GM04503 (cell line): ENCODE measurements around the gene TAF1D.

Source experiments
- DNase-seq: peaks from one replicate; pipeline ENCODE4 v3.0.0-alpha.2; 2012; ENCODE audit warnings: low read depth

TAF1D gene

GRCh38 chr11:93720522-93720921, 20.8 kb downstream of the TAF1D start:
- no peak for DNase-seq

- no peak for DNase-seq
Measured at GRCh38 chr11:93719310-93719709, 22.0 kb downstream of the TAF1D start.

DNA sequence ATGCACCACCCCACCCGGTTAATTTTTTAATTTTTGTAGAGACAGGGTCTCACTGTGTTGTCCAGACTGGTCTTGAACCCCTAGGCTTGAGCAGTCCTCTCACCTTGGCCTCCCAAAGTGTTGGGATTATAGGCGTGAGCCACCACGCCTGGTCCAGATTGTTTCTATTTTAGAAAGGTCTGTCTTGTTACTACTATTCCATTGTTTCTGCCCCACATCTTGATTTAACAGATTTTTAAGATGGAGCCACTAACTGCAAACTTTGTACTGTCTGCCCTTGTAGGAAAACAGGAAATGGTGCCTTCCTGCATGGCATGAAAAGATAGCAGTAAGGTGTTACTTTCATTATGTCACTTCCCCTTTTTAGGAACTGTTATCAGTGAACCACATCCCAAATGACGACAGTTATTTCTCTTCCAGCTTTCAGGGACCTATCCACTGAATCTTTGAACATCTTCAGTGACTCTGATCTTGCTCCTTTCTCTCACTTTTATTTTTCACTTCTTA, 23.2 kb downstream of the TAF1D start:
- no peak for DNase-seq

DNA sequence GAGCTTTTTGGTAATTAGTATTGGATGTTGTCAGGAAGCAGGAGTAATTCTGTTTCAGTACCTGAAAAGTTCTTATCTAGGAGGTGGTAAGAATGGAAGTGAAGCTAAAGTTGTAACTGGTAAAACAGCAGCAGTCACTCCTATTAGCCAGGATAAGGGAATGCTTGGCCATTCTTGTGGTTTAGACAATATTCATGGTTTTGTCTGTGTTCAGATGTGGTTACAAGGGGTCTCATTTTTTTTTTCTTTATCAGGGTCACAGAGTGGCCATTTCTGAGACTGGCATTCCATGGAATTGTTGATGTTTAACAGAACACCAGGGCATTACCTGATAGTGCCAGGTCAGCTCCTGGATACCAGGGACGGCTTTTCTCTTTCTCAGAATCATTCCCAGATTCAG, 23.8 kb downstream of the TAF1D start:
- no peak for DNase-seq

DNA sequence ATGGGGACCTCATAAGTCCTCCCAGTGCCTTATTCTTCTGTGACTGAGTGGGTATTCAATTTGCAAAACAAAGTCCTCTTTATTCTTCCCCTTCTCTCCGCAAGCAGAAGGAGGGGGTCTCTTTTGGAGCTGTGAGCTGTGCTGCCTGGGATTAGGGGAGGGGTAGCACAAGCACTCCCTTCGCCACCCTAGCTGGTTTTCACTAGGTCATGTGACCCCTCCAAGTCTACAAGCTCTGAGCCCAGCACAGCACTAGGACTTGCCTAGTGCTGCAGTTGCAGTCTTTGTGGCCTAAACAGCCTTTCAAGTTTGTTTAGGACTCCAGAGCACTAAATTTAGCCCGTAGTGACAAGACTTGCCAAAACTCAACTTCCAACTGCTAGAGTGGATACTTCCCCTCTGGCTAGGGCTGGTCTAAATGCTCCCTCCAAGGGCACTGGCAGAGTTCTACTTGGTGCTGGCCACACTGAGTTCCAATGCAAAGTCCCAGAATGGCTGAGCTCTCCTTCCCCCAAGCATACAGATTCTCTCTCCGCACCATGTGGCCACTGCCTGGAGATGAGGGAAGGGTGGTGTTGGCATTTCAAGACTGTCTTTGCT, 25.4 kb downstream of the TAF1D start:
- no peak for DNase-seq

DNA sequence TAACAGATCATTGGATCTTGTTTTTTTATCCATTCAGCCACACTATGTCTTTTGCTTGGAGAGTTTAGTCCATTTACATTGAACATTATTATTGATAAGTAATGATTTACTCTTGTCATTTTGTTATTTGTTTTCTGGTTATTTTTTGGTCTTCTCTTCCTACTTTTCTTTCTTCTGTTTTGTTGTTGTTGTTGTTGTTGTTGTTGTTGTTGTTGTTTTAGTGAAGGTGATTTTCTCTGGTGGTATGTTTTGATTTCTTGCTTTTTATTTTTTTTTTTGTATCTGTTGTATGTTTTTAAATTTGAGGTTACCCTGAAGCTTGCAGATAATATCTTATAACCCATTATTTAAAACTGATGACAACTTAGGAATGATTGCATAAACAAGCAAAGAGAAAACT, 28.6 kb downstream of the TAF1D start:
- DNase-seq, result no peak

DNA sequence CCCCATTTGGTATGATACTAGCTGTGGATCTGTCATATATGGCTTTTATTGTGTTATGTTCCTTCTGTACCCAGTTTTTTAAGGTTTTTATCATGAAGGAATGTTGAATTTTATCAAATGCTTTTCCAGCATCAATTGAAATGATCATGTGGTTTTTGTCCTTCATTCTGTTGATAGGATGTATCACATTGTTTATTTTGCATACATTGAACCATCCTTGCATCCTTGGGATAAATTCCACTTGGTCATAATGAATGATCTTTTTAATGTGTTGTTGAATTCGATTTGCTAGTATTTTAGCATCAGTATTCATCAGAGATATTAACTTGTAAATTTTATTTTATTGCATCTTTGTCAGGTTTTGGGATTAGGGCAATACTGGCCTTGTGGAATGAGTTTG, 31.1 kb downstream of the TAF1D start:
- DNase-seq, result no peak

DNA sequence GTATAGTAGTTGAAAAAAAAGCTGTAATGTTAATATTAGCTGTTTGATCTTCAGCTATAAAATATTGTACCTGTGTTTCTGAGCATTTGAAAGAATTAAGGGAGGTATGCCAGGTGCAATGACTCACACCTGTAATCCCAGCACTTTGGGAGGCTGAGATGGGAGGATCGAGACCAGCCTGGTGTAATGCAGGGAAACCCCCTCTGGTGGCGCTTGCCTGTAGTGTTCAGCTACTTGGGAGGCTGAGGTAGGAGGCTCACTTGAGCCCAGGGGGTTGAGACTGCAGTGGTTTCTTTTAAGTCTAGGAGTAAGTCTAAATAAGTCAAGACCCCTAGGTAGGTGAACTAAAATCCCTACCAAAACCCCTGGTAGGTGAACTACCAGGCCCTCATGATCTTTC, 37.1 kb downstream of the TAF1D start:
- DNase-seq, result no peak

DNA sequence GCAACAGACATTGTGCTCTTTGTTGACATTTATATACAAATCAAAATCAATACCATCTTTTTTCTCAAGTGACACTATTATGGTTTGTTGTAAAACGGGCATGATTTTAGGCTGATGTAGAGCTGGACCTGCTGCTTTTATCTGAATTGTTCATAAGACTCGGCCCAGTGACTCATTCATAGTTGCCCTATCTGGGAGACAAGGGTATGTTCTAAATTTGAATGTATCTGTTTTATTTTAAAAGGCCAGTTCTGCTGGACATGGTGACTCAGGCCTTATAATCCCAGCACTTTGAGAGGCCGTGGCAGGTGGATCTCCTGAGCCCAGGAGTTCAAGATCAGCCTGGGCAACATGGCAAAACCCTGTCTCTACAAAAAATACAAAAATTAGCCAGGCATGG, 40.5 kb downstream of the TAF1D start:
- DNase-seq, result no peak

- no peak for DNase-seq
Measured at GRCh38 chr11:93697611-93698010, 43.7 kb downstream of the TAF1D start.

DNA sequence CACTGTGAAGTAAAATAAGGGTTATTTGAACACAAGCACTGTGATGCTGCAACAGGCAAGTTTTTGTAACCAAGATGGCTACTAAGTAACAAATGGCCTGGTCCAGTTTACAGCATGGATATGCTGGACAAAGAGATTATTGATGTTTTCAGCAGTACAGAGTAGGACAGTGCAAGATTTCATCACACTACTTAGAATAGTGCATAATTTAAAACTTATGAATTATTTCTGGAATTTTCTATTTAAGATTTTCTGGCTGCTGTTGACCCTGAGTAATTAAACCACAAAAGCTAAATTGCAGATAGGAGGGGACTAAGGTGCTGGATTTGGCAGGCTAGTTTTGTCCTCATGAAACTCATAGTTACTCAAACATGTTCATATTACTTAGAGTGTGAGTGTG, 46.7 kb downstream of the TAF1D start:
- DNase-seq, result no peak

DNA sequence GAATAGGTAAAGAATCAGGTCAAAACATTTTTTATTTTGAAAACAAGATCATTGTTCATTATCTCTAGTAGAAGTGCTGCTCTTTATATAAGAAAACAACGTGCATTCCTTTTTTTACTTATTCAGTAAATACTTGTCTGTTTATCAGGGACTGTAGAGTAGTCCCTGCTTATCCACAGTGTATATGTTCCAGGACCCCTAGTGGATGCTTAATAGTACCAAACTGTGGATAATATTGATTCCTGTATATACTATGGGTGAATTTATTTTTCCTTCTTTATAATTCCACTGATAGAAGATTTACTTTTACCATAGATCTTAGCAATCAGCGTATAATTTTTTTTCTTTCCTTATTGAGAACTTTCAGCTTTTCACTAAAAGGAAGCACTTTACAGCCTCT, 47.2 kb downstream of the TAF1D start:
- DNase-seq, result no peak

GRCh38 chr11:93689240-93689639, 52.1 kb downstream of the TAF1D start:
- no peak for DNase-seq

DNA sequence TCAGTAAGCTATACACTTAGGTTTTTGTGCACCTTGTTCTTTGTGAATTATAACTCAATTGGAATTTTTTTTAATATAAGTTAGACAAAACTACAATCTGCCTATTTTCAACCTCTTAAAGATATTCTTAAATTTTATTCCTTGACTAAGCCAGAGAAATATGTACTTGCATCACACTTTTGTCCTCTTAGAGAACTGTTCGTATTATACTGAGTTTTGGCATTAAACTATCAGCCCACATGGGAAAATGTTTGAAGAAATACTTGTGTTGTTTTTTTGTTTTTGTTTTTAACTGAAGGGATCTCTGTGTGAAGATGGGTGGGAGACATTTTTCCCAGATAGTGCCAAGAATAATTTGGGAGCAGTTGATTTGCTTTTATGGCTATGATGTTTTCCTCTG, 54.5 kb downstream of the TAF1D start:
- peak; percentile 39 for DNase-seq

DNA sequence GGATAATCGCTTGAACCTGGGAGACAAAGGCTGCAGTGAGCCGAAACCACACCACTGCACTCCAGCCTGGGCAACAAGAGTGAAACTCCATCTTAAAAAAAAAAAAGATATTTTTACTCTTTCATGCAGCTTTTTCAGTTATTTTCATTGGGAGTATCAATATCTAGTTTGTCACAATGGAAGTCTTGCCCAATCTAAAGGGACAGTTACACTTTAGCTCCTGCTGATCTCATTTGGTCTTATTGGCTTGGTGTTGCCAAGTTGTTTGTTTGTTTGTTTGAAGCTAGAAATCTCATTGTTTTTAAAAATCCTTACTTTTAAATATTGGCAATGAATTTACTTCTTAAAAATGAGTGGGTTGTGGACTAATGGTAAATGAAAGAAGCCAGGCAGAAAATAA, 55.1 kb downstream of the TAF1D start:
- DNase-seq, result no peak
